DOHH2 (cell line): ENCODE results near the gene PDE4B.

ENCODE experiments used
- EZH2phosphoT487 ChIP-seq: fragments of 200-600 bp; sonication (generic); IDR thresholded peaks from 2 replicates; pipeline ENCODE4 v1.6.1; 2017; ENCODE audit warnings: borderline replicate concordance, mild to moderate bottlenecking, antibody characterized with exemption, low read length, moderate library complexity, mixed read lengths
- TF ChIP-seq, protein P1 (sequence below): fragments of 200-600 bp; sonication (generic); IDR thresholded peaks from one replicate; pipeline ENCODE4 v1.5.1; 2014; ENCODE audit warnings: antibody characterized with exemption, mild to moderate bottlenecking, low read depth, low read length; ENCODE audit not compliant: poor library complexity, severe bottlenecking

DNA sequence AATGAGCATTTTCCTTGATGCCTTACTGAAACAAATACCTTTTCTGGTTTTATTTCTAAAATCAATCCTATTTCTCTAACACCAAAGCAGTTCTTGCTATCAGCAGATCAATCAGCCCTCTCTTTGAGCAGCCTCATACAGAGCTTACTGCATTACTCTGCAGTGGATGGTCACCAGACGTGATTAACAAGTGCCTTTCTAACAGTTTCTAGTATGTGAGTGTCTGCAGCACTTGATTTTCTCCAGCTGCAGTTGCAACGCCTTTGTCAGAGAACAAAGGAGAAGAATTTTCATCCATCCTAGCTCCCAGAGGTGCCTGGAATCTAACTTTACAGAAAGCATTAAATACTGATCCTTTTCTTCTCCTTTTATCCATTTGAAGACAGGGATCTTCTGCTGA is 563.9 kb downstream of the PDE4B start:
- TF ChIP-seq, protein P1, sequence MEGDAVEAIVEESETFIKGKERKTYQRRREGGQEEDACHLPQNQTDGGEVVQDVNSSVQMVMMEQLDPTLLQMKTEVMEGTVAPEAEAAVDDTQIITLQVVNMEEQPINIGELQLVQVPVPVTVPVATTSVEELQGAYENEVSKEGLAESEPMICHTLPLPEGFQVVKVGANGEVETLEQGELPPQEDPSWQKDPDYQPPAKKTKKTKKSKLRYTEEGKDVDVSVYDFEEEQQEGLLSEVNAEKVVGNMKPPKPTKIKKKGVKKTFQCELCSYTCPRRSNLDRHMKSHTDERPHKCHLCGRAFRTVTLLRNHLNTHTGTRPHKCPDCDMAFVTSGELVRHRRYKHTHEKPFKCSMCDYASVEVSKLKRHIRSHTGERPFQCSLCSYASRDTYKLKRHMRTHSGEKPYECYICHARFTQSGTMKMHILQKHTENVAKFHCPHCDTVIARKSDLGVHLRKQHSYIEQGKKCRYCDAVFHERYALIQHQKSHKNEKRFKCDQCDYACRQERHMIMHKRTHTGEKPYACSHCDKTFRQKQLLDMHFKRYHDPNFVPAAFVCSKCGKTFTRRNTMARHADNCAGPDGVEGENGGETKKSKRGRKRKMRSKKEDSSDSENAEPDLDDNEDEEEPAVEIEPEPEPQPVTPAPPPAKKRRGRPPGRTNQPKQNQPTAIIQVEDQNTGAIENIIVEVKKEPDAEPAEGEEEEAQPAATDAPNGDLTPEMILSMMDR = no peak
- no peak for TF ChIP-seq EZH2phosphoT487
